Sciatic nerve (tissue), 2 donors: ENCODE measurements around the gene OPN1LW. TPM values are rescaled to one million over a fixed set of nuclear protein-coding genes. Genes with fewer than 3 reads are reported as not detected.
"Not testable (repeated sequence)": the region's sequence is repeated elsewhere in the genome, so short reads cannot be mapped to it uniquely, and the experiment has no call there.

ENCODE experiments used
- ATAC-seq: fragments of 200-7000 bp; cut with Tn5 transposase; one replicate; pipeline ENCODE4 v1.9.1; 2020; ENCODE audit warnings: mild to moderate bottlenecking, moderate library complexity
- DNase-seq: peaks from one replicate; pipeline ENCODE4 v3.0.0-alpha.2; 2020; ENCODE audit warnings: low spot score
- intact Hi-C: fragments of 100-400 bp; cut with DNase I; formaldehyde crosslinking; loops from one replicate; pipeline ENCODE4 v1.14.2; 2022
- total RNA-seq: library from RNA; stranded (reverse); fragmentation: NEBNext Ultra II Directional; extraction: Animal tissue kit (Norgen Biotek cat#: 25700); gene quantifications from one replicate; pipeline ENCODE4 v1.2.1, GENCODE V29; 2021
- donor health status: DM: no; HTN: no; CAD: no.
- donor health status: DM: no; HTN: no; CAD: no.

OPN1LW gene
- total RNA-seq, 1 donor from 2014 or later = not detected

- no peak for ATAC-seq
- intact Hi-C loops = no loop called here
- DNase-seq = no peak
Measured at GRCh38 chrX:154126101-154126500, 17.9 kb upstream of the OPN1LW start.

DNA sequence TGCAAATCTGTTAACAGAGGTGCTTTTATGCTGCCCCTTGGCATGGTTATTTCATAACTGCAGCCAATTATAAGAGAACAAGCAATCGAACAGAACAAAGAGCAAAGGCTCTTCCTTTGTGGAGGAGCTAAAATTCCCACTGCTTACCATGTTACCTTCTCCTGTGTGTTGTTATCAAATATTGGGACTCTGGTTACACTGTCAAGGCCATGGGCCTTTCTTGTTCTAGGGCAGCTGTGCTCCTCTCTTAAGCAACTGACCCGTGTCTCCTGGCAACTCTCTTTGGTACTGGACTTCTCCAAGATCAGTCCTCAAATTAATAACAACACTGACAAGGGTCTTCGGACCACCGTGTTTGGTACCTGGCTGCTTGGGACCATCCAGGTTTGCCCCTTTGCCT lies 12.1 kb upstream of the OPN1LW start:
- no peak for ATAC-seq
- intact Hi-C loops = no loop called here
- no peak for DNase-seq

- ATAC-seq (no peak), DNase-seq (no peak)
- intact Hi-C loops = no loop called here
Measured at GRCh38 chrX:154132366-154132765, 11.7 kb upstream of the OPN1LW start.

- ATAC-seq (no peak), DNase-seq (no peak)
- intact Hi-C loops = no loop called here
Measured at GRCh38 chrX:154135458-154136229, 8.4 kb upstream of the OPN1LW start.

- intact Hi-C loops = no loop called here
- ATAC-seq = peak; percentile 74
Measured at GRCh38 chrX:154136627-154137161, 7.3 kb upstream of the OPN1LW start.

DNA sequence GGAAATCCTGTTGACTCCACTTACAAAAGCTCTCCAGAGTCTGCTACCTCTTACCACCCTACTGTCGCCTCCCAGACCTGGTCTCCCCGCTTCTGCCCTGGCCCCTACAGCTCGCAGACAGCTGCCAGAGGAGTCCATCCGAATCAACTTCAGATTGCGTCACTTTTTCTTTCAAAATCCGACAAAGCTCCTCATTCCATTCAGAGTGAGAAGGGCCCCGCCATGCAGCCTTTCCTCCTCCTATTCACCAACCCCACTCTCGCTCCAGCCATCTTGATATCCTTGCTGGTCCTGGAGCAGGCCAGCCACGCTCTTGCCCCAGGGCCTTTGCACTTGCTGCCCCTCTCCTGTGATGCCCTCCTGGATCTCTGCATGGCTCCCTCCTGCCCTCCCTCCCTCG lies 5.2 kb upstream of the OPN1LW start:
- DNase-seq = peak; percentile 30
- intact Hi-C loops = no loop called here
- no peak for ATAC-seq

More at GRCh38 chrX:154136627-154137161, 7.3 kb upstream of the OPN1LW start:
- DNase-seq = peak; percentile 74

- intact Hi-C loops = no loop called here
- ATAC-seq (no peak), DNase-seq (peak; percentile 50)
Measured at GRCh38 chrX:154140206-154140605, 3.8 kb upstream of the OPN1LW start.

DNA sequence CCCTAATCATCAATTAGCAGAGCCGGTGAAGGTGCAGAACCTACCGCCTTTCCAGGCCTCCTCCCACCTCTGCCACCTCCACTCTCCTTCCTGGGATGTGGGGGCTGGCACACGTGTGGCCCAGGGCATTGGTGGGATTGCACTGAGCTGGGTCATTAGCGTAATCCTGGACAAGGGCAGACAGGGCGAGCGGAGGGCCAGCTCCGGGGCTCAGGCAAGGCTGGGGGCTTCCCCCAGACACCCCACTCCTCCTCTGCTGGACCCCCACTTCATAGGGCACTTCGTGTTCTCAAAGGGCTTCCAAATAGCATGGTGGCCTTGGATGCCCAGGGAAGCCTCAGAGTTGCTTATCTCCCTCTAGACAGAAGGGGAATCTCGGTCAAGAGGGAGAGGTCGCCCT lies 3.3 kb upstream of the OPN1LW start:
- DNase-seq (peak; percentile 51), ATAC-seq (no peak)
- intact Hi-C loops = no loop called here

- DNase-seq = peak; percentile 15
- intact Hi-C loops = no loop called here
- ATAC-seq = no peak
Measured at GRCh38 chrX:154142386-154142785, 1.7 kb upstream of the OPN1LW start.

GRCh38 chrX:154142950-154143745 lies 895 bp upstream of the OPN1LW start:
- DNase-seq (peak; percentile 25), ATAC-seq (no peak)
- intact Hi-C loops = no loop called here

GRCh38 chrX:154151030-154151429 lies 7.0 kb downstream of the OPN1LW start:
- intact Hi-C loops, DNase-seq, ATAC-seq: not testable (repeated sequence)

DNA sequence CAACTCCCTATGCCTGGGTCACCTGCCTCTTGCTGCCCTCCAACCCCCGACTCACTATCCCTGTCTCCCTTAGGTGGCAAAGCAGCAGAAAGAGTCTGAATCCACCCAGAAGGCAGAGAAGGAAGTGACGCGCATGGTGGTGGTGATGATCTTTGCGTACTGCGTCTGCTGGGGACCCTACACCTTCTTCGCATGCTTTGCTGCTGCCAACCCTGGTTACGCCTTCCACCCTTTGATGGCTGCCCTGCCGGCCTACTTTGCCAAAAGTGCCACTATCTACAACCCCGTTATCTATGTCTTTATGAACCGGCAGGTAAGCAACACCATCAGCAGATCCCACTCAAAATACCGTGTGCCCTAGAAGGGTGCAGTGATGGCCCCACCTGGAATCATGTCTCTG lies 12.2 kb downstream of the OPN1LW start:
- intact Hi-C loops, ATAC-seq: not testable (repeated sequence)
- DNase-seq = peak; percentile 6

DNA sequence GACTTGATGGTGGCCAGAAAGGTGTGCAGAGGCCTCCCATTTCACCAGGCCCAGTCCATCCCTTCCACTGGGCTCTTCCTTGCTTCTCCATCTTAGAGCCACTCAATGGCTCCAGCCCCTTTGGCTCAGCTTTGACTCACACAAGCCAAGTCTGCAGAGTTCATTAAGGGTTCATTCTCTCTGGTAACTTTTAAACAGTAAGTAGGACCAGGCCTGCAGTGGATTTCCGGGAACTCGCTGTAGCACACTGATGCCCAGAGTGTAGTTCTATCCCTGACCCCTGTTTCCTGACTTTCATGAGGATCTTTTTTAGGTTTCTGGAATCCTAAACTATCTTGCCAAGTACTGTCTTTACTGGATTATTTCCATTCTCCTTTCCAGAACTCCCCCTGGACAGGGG lies 13.2 kb downstream of the OPN1LW start:
- intact Hi-C loops, DNase-seq: not testable (repeated sequence)
- peak; percentile 90 for ATAC-seq

GRCh38 chrX:154159345-154159744 lies 15.3 kb downstream of the OPN1LW start:
- intact Hi-C loops, ATAC-seq, DNase-seq: not testable (repeated sequence)

GRCh38 chrX:154164902-154165301 lies 20.9 kb downstream of the OPN1LW start:
- ATAC-seq, DNase-seq, intact Hi-C loops: not testable (repeated sequence)

- ATAC-seq, DNase-seq, intact Hi-C loops: not testable (repeated sequence)
Measured at GRCh38 chrX:154168384-154168783, 24.3 kb downstream of the OPN1LW start.

GRCh38 chrX:154172535-154172943 lies 28.5 kb downstream of the OPN1LW start:
- intact Hi-C loops, DNase-seq: not testable (repeated sequence)
- ATAC-seq = peak; percentile 92

DNA sequence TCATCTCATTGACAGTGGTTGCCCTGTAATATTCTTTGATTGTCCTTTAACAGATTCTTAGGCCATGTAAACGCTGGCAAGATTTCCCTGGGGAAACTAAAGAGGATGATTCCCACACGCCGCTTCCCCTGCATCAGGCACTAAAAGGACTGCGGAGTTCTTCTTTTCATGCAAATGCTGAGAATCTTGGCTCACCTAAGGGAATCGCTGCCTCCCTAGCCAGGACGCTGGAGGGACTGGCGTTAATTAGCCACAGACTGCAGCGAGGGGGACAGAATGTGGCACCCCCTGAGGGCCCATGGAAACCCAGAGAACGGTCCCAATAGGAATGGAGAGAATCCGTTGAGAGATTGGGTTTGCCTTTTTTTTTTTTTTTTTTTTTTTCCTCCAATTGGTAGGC lies 30.3 kb downstream of the OPN1LW start:
- DNase-seq, ATAC-seq, intact Hi-C loops: not testable (repeated sequence)

DNA sequence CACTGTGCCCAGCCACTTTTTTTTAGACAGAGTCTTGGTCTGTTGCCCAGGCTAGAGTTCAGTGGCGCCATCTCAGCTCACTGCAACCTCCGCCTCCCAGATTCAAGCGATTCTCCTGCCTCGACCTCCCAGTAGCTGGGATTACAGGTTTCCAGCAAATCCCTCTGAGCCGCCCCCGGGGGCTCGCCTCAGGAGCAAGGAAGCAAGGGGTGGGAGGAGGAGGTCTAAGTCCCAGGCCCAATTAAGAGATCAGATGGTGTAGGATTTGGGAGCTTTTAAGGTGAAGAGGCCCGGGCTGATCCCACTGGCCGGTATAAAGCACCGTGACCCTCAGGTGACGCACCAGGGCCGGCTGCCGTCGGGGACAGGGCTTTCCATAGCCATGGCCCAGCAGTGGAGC lies 38.3 kb downstream of the OPN1LW start, which contains the start of gene OPN1MW:
Gene OPN1MW (plus strand): TSS at position 301 of the 400 bp plus-strand sequence. CDS start 82 bp downstream, at position 383.
- DNase-seq, ATAC-seq, intact Hi-C loops: not testable (repeated sequence)
